Activated CD8-positive, alpha-beta T cell treated with anti-CD3 and anti-CD28 coated beads for 36 hours (primary cell): Measurements from ENCODE around the gene WFDC12. TPM values are rescaled to one million over a fixed set of nuclear protein-coding genes. Genes with fewer than 3 reads are reported as not detected.

ENCODE experiments used
- ATAC-seq: fragments of 200-7000 bp; cut with Tn5 transposase; one replicate; pipeline ENCODE4 v1.10.0; 2021; ENCODE audit warnings: mild to moderate bottlenecking, moderate library complexity
- CTCF ChIA-PET: fragments of 350-600 bp; sonication (Branson Sonifier 250); formaldehyde crosslinking; loops from one replicate; lab custom pipeline; 2021; ENCODE audit warnings: antibody characterized with exemption; lab: Charles Lee
- POLR2A ChIA-PET: fragments of 350-600 bp; sonication (Branson Sonifier 250); formaldehyde crosslinking; loops from one replicate; lab custom pipeline; 2021; ENCODE audit warnings: antibody characterized with exemption; lab: Charles Lee
- DNase-seq: peaks from one replicate; pipeline ENCODE4 v3.0.0-alpha.2; 2020
- H3K27ac Mint-ChIP-seq: one replicate; pipeline ENCODE4 v1.8.0; 2021; ENCODE audit warnings: mild to moderate bottlenecking, mixed read lengths
- H3K27me3 Mint-ChIP-seq: one replicate; pipeline ENCODE4 v1.8.0; 2021; ENCODE audit warnings: mixed read lengths
- H3K36me3 Mint-ChIP-seq: one replicate; pipeline ENCODE4 v1.8.0; 2021; ENCODE audit warnings: low read depth, mixed read lengths
- H3K4me1 Mint-ChIP-seq: one replicate; pipeline ENCODE4 v1.8.0; 2021; ENCODE audit warnings: low read depth, mixed read lengths
- H3K4me3 Mint-ChIP-seq: one replicate; pipeline ENCODE4 v1.8.0; 2021; ENCODE audit warnings: mild to moderate bottlenecking, moderate library complexity, mixed read lengths
- H3K9me3 Mint-ChIP-seq: one replicate; pipeline ENCODE4 v1.8.0; 2021; ENCODE audit warnings: mixed read lengths
- intact Hi-C: fragments of 100-400 bp; cut with micrococcal nuclease; formaldehyde crosslinking; loops from one replicate; pipeline ENCODE4 v1.10.0; 2022
- total RNA-seq, 2 experiments: library from RNA; stranded (reverse); gene quantifications; one replicate each; pipeline ENCODE4 v1.2.3, GENCODE V29; 2021
- TF ChIP-seq, protein P1 (sequence below): fragments of 200-600 bp; IDR thresholded peaks from one replicate; pipeline ENCODE4 v1.8.0; 2022; ENCODE audit warnings: antibody characterized with exemption, mild to moderate bottlenecking

Gene WFDC12
- total RNA-seq, 2 experiments from 2014 or later = not detected

DNA sequence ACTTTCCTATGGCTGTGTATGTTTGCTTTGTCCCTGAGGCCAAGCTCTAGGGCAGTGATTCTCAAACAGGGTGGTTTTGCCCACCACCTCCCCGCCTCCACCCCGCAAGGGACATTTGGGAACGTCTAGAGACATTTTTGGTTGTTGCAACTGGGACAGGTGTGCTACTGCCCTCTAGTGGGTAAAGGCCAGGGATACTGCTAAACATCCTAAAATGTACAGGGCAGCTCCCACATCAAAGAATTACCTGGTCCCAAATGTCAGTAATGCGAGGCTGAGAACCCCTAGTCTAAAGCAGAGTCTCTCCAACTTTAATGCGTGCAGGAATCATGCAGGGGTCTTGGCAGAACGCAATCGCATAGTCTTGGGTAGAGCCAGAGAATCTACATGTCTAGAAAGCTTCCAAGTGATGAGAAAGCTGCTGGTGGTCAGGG, 28.4 kb downstream of the WFDC12 start:
- ChIA-PET POLR2A (interaction anchor here (0.6 to 1.8 kb wide), 8 partner anchors 10 to 349 kb away, joined by 3 to 5 read pairs (median 3); partner anchors contain the start of gene PABPC1L), CTCF (interaction anchor here (0.7 to 8.8 kb wide), 59 partner anchors 9 to 412 kb away, joined by 3 to 137 read pairs (median 6); partner anchors contain the start of genes PABPC1L, SYS1 and WFDC5)
- Mint-ChIP-seq H3K27me3 (peaks cover 32% of the 10 kb centered on the region), H3K4me3 (no peak overlapping the region), H3K36me3 (no peaks in the 10 kb centered on the region), H3K27ac (no peak overlapping the region), H3K4me1 (peaks cover 13% of the 10 kb centered on the region), H3K9me3 (no peaks in the 10 kb centered on the region)
- intact Hi-C loops = loop anchor here (5.0 kb wide), 1 partner anchor 54 kb away; no protein-coding TSS in a partner anchor
- TF ChIP-seq, protein P1, sequence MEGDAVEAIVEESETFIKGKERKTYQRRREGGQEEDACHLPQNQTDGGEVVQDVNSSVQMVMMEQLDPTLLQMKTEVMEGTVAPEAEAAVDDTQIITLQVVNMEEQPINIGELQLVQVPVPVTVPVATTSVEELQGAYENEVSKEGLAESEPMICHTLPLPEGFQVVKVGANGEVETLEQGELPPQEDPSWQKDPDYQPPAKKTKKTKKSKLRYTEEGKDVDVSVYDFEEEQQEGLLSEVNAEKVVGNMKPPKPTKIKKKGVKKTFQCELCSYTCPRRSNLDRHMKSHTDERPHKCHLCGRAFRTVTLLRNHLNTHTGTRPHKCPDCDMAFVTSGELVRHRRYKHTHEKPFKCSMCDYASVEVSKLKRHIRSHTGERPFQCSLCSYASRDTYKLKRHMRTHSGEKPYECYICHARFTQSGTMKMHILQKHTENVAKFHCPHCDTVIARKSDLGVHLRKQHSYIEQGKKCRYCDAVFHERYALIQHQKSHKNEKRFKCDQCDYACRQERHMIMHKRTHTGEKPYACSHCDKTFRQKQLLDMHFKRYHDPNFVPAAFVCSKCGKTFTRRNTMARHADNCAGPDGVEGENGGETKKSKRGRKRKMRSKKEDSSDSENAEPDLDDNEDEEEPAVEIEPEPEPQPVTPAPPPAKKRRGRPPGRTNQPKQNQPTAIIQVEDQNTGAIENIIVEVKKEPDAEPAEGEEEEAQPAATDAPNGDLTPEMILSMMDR = peak; percentile 82
- peak; percentile 63 for ATAC-seq
- DNase-seq = peak; percentile 79

DNA sequence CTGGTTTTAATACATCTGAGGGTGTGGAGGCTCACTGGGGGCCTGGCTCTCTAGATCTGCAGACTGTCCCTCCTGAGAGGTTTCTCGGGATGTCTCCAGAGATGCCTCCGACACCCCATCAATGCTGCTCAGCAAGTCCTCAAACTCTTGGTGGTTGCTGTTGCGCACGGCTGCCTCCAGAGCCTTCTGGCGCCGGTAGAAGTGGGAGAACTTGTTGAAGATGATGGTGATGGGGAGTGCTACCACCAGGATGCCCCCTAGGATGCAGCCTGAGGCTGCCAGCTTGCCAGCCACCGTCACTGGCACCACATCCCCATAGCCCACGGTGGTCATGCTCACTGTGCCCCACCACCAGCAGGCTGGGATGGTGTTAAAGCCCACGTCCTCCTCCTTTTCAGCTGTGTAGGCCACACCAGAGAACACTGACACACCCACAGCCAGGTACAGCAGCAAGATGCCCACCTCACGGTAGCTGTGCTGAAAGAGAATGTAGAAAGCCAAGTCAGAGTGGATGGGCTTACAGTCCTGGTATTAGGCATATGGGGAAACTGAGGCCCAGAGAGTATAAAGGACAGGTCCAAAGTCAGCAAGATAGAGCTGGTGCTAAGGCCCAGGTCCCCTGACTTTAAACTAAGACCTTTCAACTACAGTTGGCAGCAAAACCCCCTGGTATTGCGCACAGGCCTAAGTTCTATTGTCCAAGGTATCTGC, 29.2 kb downstream of the WFDC12 start:
- H3K27me3 Mint-ChIP-seq = peaks cover 26% of the 10 kb centered on the region
- H3K4me1 Mint-ChIP-seq = peaks cover 9% of the 10 kb centered on the region
- DNase-seq = no peak
- H3K9me3 Mint-ChIP-seq = no peaks in the 10 kb centered on the region
- peaks cover 6% of the 10 kb centered on the region for H3K36me3 Mint-ChIP-seq
- no peak overlapping the region for H3K27ac Mint-ChIP-seq
- TF ChIP-seq, protein P1 = no peak
- no peak overlapping the region for H3K4me3 Mint-ChIP-seq
- ChIA-PET CTCF (interaction anchor here (0.7 to 8.8 kb wide), 47 partner anchors 8 to 348 kb away, joined by 3 to 137 read pairs (median 8); partner anchors contain the start of genes PABPC1L and WFDC5), POLR2A (interaction anchor here (0.6 to 1.8 kb wide), 5 partner anchors 9 to 348 kb away, joined by 3 to 5 read pairs (median 3); partner anchors contain the start of gene PABPC1L)
- ATAC-seq = no peak
- intact Hi-C loops = loop anchor here (5.0 kb wide), 1 partner anchor 53 kb away; no protein-coding TSS in a partner anchor

DNA sequence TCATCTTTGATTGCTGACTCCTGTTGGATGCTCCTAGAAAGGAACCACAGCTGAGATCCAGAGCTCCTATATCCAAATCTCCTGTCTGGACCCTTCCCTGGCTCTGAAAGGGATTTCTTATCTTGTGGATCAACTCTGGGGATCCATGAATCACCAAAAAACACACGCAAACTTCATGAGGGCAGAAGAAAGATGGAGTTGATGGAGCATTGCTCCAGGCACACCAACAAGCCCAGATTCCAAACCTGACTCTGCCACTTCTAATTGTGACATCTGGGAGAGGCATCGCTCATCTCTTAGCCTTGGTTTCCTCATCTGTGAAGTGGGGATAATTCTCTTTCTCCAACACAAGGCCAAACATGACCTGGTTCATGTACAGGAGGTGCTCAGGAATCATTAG, 30.1 kb downstream of the WFDC12 start:
- H3K36me3 Mint-ChIP-seq = peaks cover 9% of the 10 kb centered on the region
- H3K4me1 Mint-ChIP-seq = peaks cover 9% of the 10 kb centered on the region
- TF ChIP-seq, protein P1 = no peak
- DNase-seq = no peak
- ATAC-seq = no peak
- no peak overlapping the region for H3K4me3 Mint-ChIP-seq
- ChIA-PET CTCF (interaction anchor here (0.9 to 8.8 kb wide), 9 partner anchors 12 to 279 kb away, joined by 3 to 137 read pairs (median 18); no protein-coding TSS in a partner anchor), POLR2A (interaction anchor here (1.0 kb wide), 1 partner anchor 11 kb away, joined by 3 read pairs; no protein-coding TSS in a partner anchor)
- H3K27me3 Mint-ChIP-seq = peaks cover 18% of the 10 kb centered on the region
- H3K27ac Mint-ChIP-seq = no peak overlapping the region
- intact Hi-C loops = no loop called here
- H3K9me3 Mint-ChIP-seq = no peaks in the 10 kb centered on the region

DNA sequence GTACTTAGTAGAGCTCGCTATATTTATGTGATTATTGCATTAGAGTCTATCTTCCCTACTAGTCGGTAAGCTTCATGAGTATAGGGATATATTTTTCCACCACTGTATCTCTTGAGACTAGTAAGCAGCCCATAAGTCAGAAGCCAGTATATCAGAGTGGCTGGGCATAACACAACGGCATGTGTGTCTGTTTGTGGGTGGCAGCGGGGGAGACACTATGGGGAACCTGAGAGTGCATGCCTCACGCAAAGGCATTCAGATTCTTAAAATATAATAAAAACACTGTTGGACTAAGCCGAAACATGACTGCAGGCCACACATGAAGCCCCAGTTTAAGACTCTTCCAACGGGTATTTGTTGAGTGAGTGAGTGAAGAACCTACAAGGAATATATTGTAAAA, 31.4 kb downstream of the WFDC12 start:
- intact Hi-C loops = no loop called here
- peaks cover 14% of the 10 kb centered on the region for H3K36me3 Mint-ChIP-seq
- H3K4me1 Mint-ChIP-seq = peaks cover 7% of the 10 kb centered on the region
- no peak overlapping the region for H3K27ac Mint-ChIP-seq
- ChIA-PET CTCF (interaction anchor here (1.0 to 8.8 kb wide), 5 partner anchors 19 to 82 kb away, joined by 3 to 137 read pairs (median 11); no protein-coding TSS in a partner anchor), POLR2A (no interaction called here)
- no peak for DNase-seq
- no peak overlapping the region for H3K4me3 Mint-ChIP-seq
- TF ChIP-seq, protein P1 = no peak
- H3K9me3 Mint-ChIP-seq = no peaks in the 10 kb centered on the region
- peaks cover 9% of the 10 kb centered on the region for H3K27me3 Mint-ChIP-seq
- no peak for ATAC-seq
